BE2C (cell line): ENCODE data around the gene PADI6.
"Not testable (repeated sequence)": the region's sequence is repeated elsewhere in the genome, so short reads cannot be mapped to it uniquely, and the experiment has no call there.

Experiments
- DNase-seq: peaks from one replicate; pipeline ENCODE4 v3.0.0-alpha.2; 2020
- H3K27me3 ChIP-seq: fragments of 250-450 bp; sonication (Bioruptor Pico); 2 replicates; pipeline ENCODE4 v1.5.1; 2020; ENCODE audit warnings: mild to moderate bottlenecking
- H3K36me3 ChIP-seq: fragments of 250-450 bp; sonication (Bioruptor Pico); 2 replicates; pipeline ENCODE4 v1.5.1; 2020; ENCODE audit warnings: mild to moderate bottlenecking
- H3K4me1 ChIP-seq: fragments of 250-450 bp; sonication (Bioruptor Pico); 2 replicates; pipeline ENCODE4 v1.5.1; 2020
- H3K4me3 ChIP-seq: 2 replicates; pipeline ENCODE4 v1.5.1; 2011; ENCODE audit warnings: low read depth, low read length
- H3K9me3 ChIP-seq: fragments of 250-450 bp; sonication (Bioruptor Pico); 2 replicates; pipeline ENCODE4 v1.5.1; 2020
- CTCF ChIP-seq: IDR thresholded peaks from 2 replicates; pipeline ENCODE4 v1.5.1; 2012; ENCODE audit warnings: mild to moderate bottlenecking, low read depth, low read length

The PADI6 gene

DNA sequence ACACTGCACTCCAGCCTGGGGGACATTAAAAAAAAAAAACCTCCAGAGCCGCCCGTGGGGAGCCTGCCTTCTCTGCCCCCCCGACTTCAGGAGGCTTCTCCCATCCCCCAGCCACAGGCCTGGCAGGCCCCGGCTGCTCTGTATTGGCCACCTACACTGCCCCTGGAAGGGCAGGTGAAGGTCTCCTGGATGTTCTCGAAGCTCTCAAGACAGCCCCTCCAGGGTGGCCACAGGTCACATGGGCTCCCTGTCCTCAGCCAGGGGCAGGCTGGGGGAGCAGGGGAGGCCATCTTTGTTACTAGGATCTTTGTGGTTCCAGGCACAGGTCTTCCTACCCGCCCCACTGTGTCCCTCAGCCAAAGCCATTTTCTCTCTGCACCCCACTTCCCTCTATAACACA is 32.8 kb downstream of the PADI6 start:
- Histone ChIP-seq H3K27me3 (no peaks in the 10 kb centered on the region), H3K9me3 (no peaks in the 10 kb centered on the region), H3K36me3 (peaks cover 11% of the 10 kb centered on the region), H3K4me3 (no peak overlapping the region), H3K4me1 (no peaks in the 10 kb centered on the region)
- no peak for DNase-seq
- no peak for TF ChIP-seq CTCF

- TF ChIP-seq CTCF = peak; percentile 67
- DNase-seq = peak; percentile 68
- H3K36me3 ChIP-seq = peaks cover 24% of the 10 kb centered on the region
Measured at GRCh38 chr1:17405898-17406759, 34.1 kb downstream of the PADI6 start.

DNA sequence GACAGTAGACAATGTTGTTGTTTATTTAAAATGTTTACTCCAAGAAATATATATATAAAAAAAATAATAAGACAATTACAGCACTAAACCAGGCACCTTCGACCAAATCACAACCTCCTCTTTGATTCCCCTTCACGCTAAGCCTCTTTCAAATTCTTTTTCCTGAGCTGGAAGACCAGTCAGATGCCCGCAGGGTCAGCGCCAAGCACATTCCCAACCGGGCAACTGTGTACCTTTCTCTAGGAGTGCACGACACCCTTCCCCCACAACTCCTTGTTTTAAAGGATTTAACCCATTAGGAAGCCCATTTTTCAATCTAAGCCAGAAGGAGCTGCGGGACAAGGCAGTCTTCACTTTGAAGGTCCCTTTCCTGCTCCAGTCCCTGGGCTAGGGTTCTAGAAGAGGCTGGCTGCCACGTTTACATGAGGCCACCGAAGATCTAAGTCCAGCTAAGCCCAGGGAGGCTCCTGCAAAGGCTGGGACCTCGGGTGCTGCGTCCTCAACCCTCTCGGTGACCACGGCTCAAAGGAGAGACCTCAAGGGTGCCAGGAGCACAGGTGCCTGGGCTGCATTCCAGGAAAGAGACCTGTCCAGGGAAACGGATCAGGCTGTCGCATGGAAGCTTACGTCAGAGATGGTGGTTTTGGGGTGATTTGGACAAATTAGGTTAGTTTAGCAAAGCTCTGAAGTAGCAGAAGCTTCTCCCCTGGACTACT is 34.9 kb downstream of the PADI6 start:
- not testable (repeated sequence) for H3K4me1 ChIP-seq, H3K9me3 ChIP-seq, H3K27me3 ChIP-seq, DNase-seq, H3K4me3 ChIP-seq
- peaks cover 25% of the 10 kb centered on the region for H3K36me3 ChIP-seq

More at GRCh38 chr1:17405898-17406759, 34.1 kb downstream of the PADI6 start:
- Histone ChIP-seq H3K4me3 (no peak overlapping the region), H3K9me3 (no peaks in the 10 kb centered on the region), H3K4me1 (no peaks in the 10 kb centered on the region), H3K27me3 (no peaks in the 10 kb centered on the region)

- H3K9me3 ChIP-seq, H3K4me1 ChIP-seq, H3K27me3 ChIP-seq, H3K4me3 ChIP-seq, DNase-seq: not testable (repeated sequence)
- peaks cover 36% of the 10 kb centered on the region for H3K36me3 ChIP-seq
Measured at GRCh38 chr1:17407786-17408514, 36.0 kb downstream of the PADI6 start.

- H3K4me1 ChIP-seq = no peaks in the 10 kb centered on the region
- TF ChIP-seq CTCF = no peak
- H3K9me3 ChIP-seq = no peaks in the 10 kb centered on the region
- H3K4me3 ChIP-seq = no peak overlapping the region
- no peaks in the 10 kb centered on the region for H3K27me3 ChIP-seq
- H3K36me3 ChIP-seq = peaks cover 47% of the 10 kb centered on the region
- DNase-seq = peak; percentile 20
Measured at GRCh38 chr1:17409391-17409811, 37.4 kb downstream of the PADI6 start.

- Histone ChIP-seq H3K4me3 (no peak overlapping the region), H3K4me1 (no peaks in the 10 kb centered on the region), H3K36me3 (peaks cover 64% of the 10 kb centered on the region), H3K27me3 (no peaks in the 10 kb centered on the region), H3K9me3 (no peaks in the 10 kb centered on the region)
- DNase-seq = no peak
- TF ChIP-seq CTCF = no peak
Measured at GRCh38 chr1:17412093-17412870, 40.3 kb downstream of the PADI6 start.
